NOMO-1 (cell line): ENCODE measurements around the gene NDOR1.
"Not testable (repeated sequence)": the region's sequence is repeated elsewhere in the genome, so short reads cannot be mapped to it uniquely, and the experiment has no call there.

Experiments
- DNase-seq, 2 experiments: peaks; one replicate each; lab custom pipeline; 2025; ENCODE audit not compliant: unreplicated experiment in 2 of 2; lab: John Stamatoyannopoulos, UW

The NDOR1 gene

DNA sequence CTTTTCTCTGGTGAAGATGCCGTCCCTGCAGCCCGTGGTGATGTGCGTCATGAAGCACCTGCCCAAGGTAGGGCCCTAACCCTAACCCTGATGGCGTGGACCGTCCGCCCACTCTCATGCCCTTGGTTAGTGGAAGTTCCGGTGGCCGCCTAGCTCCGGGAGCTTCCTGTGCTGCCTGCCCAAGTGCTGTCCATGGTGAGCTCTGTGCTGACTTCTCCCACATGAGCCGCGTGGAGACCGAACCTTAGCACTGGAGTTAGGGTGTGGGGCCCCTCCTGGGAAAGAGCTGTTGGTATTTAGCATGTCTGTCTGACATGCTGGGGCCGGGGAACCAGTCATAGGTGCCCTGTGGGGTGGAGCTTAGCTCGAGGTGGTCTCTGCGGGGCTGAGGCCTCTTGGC is 50.9 kb downstream of the NDOR1 start:
- no peak for DNase-seq

DNA sequence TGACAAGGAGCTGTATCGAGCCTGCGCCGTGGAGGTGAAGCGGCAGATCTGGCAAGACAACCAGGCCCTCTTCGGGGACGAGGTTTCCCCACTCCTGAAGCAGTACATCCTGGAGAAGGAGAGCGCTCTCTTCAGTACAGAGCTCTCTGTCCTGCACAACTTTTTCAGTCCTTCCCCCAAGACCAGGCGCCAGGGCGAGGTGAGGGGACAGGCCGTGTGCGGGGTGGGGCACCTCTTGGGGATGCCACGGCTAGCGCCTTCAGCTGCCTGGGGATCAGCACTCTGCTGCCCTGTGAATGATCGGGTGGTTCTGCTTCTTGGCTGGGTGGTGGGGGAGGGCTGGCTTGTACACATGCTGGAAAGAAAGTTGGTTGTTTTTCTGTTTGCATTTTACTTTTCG is 51.4 kb downstream of the NDOR1 start:
- no peak for DNase-seq

DNA sequence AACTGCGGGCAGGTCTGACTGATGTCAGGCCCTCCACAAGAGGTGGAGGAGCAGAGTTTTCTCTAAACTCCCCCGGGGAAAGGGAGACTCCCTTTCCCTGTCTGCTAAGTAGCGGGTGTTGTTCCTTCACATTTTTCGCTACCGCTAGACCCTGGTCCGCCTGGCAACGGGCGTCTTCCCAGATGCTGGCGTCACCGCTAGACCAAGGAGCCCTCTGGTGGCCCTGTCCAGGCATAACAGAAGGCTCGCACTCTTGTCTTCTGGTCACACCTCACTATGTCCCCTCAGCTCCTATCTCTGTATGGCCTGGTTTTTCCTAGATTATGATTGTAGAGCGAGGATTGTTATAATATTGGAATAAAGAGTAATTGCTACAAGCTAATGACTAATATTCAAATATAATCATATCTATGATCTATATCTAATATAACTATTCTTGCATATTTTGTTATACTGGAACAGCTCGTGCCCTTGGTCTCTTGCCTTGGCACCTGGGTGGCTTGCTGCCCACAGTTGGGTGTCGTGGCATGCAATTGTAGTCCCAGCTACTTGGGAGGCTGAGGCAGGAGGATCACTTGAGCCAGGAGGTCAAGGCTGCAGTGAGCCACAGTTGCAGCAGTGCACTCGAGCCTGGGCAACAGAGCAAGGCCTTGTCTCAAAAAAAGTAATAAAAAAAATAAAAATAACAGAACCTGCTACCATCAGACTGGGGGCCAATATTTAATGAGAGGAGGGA is 56.8 kb downstream of the NDOR1 start:
- not testable (repeated sequence) for DNase-seq

DNA sequence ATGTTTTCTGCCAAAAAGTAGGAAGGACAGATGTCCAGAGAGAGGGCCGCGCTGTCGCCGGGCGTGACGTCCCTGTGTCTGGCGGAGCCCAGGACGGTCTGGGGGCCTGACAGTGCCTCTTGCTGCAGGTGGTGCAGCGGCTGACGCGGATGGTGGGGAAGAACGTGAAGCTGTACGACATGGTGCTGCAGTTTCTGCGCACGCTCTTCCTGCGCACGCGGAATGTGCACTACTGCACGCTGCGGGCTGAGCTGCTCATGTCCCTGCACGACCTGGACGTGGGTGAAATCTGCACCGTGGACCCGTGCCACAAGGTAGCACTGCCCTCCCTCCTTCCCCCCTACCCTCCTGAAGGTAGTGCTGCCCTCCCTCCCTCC is 57.4 kb downstream of the NDOR1 start:
- no peak for DNase-seq

DNA sequence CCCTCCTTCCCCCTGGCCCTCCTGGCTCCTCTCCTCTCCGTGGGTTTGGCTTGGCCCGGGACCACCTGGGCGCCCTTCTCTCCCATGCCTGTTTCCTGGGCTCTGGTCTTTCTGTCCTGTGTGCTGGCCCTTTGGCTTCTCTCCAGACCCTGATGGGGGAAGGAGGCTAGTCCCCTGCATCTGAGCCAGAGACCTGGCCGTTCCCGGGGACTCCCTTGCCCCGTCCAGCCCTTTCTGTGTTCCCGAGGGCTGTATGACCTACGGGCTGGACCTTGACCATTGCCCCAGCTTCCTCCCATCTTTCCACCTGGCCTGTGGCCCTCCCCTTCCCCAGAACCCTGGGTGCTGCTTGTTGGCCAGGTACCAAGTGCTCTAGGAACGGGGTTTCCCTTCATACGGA is 58.0 kb downstream of the NDOR1 start:
- DNase-seq: no peak

DNA sequence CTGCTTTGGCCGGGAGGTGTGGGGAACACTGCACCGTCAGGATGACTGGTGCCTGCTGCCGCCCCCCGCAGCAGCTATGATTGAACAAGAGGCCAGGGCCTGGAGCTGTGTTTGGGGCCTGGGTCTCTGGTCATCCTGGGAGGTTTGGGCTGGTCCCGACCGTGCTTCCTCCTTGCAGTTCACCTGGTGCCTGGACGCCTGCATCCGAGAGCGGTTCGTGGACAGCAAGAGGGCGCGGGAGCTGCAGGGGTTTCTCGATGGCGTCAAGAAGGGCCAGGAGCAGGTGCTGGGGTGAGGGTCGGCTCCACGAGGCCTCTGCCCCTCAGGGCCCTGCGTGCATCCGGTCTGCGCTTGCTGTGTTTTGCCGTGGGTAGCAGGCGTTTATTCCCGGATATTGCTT is 58.6 kb downstream of the NDOR1 start:
- DNase-seq: no peak

DNA sequence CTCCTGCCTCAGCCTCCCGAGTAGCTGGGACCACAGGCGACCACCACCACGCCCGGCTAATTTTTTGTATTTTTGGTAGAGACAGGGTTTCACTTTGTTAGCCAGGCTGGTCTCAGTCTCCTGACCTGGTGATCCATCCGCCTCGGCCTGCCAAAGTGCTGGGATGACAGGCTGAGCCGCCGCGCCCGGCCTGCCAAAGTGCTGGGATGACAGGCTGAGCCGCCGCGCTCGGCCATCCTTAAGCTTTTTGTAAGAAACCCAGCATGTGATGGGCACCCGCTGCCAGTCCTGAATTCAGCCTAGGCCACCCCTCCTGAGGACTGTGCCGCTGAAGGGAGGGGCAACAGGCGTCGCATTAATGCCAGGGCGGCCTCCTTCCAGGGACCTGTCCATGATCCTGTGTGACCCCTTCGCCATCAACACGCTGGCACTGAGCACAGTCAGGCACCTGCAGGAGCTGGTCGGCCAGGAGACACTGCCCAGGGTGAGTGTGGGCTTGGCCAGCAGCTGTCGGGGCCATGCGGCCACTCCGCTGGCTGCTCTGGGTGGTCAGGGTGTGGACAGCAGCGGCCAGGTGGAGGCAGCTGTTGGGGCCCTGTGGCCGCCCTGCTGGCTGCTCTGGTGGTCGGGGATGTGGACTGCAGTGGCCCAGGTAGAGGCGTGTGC is 60.1 kb downstream of the NDOR1 start:
- DNase-seq: no peak

DNA sequence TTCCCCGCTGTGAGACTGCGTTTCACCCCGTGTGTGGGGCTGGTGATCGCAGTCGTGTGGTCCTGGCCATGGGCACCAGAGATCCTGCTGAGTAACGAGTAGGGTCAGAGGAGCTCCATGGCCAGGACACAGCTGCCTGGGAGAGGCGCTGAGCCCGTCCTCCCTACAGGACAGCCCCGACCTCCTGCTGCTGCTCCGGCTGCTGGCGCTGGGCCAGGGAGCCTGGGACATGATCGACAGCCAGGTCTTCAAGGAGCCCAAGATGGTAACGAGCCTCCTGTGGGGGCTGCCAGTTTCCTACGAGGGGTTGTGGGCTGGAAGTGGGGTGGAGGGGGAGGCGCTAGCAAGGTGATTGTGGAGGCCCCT is 60.6 kb downstream of the NDOR1 start:
- no peak for DNase-seq
